ENCODE data around the gene LINC00237. TPM values are rescaled to one million over a fixed set of nuclear protein-coding genes. Genes with fewer than 3 reads are reported as not detected.

LINC00237 gene
- total and polyA plus RNA-seq, 9 of the 15 experiments (the other 6 are each of a cell fraction or from before 2014, with no cell fraction given): not detected

- peaks cover 13% of the 10 kb centered on the region; the same call in 1 of the 3 replicates for H3K36me3 ChIP-seq (ENCODE audit: control insufficient read depth, insufficient read depth, low read length)
- no peak overlapping the region for H3K4me3 ChIP-seq
- no peaks in the 10 kb centered on the region for H3K27me3 ChIP-seq (ENCODE audit: control insufficient read depth in 2 of 2, insufficient read depth in 2 of 2, low read length in 2 of 2)
- no peaks in the 10 kb centered on the region for H3K79me2 ChIP-seq (ENCODE audit: control insufficient read depth, insufficient read depth, low read length)
- H2AFZ ChIP-seq (ENCODE audit: low read depth, low read length): no peak overlapping the region
- no peaks in the 10 kb centered on the region for H4K20me1 ChIP-seq (replicated peaks; ENCODE audit: control insufficient read depth, insufficient read depth, low read length)
- ATAC-seq (no peak), FAIRE-seq (no peak), DNase-seq (ENCODE audit: extremely low read depth in 1 of 4, low spot score in 3 of 4) (no peak)
- H3K4me1 ChIP-seq (replicated peaks in 1 of 2; ENCODE audit: control insufficient read depth in 2 of 2, insufficient read depth in 2 of 2, low read length in 2 of 2): peaks cover 6 to 11% of the 10 kb centered on the region in 2 experiments; a peak in 3 of 5 replicates
- no TSS peak for BruUV-seq (replicated peaks)
- 70% methylated on average over 1 of the region's 1 CpG for WGBS (ENCODE audit: insufficient coverage, low coverage, missing lambda C conversion rate)
- H3K4me2 ChIP-seq (ENCODE audit: insufficient read depth, low read length): no peak overlapping the region
- H3K9me3 ChIP-seq (replicated peaks; ENCODE audit: control insufficient read depth, insufficient read depth, low read depth, low read length): no peaks in the 10 kb centered on the region
- no peak overlapping the region for H3K27ac ChIP-seq (ENCODE audit: extremely low read depth, low read depth, low read length)
- H3K9ac ChIP-seq (ENCODE audit: insufficient read depth in 1 of 2, low read depth in 2 of 2, low read length in 2 of 2): no peak overlapping the region
- in situ Hi-C loops (cut with MboI) (no loop called here), intact Hi-C loops (cut with micrococcal nuclease) (no loop called here)
- POLR2A ChIA-PET: interaction anchor here (1.3 kb wide), 1 partner anchor 9 kb away, joined by 3 read pairs; no protein-coding TSS in a partner anchor
- no peak for TF ChIP-seq ZNF644 (tag; IDR thresholded peaks at IDR 0.05; ENCODE audit: low read depth)
- no peak for TF ChIP-seq ZNF408 (CRISPR knock-in tag; IDR thresholded peaks at IDR 0.05; ENCODE audit: low read depth)
- TF ChIP-seq HNRNPL (IDR thresholded peaks at IDR 0.05; ENCODE audit: low read depth, low read length): no peak
- TF ChIP-seq SREBF2 (CRISPR knock-in tag; IDR thresholded peaks at IDR 0.05): no peak
- TF ChIP-seq ZNF140 (CRISPR knock-in tag; IDR thresholded peaks at IDR 0.05): no peak
- CTCF ChIA-PET (ENCODE audit: low intra/inter-chr PET ratio): no interaction called here
- H3K9me1 ChIP-seq (ENCODE audit: control insufficient read depth, insufficient read depth, low read length): peaks cover 3% of the 10 kb centered on the region
Observed at GRCh38 chr20:21137078-21137477, 30.9 kb upstream of the LINC00237 start.

DNA sequence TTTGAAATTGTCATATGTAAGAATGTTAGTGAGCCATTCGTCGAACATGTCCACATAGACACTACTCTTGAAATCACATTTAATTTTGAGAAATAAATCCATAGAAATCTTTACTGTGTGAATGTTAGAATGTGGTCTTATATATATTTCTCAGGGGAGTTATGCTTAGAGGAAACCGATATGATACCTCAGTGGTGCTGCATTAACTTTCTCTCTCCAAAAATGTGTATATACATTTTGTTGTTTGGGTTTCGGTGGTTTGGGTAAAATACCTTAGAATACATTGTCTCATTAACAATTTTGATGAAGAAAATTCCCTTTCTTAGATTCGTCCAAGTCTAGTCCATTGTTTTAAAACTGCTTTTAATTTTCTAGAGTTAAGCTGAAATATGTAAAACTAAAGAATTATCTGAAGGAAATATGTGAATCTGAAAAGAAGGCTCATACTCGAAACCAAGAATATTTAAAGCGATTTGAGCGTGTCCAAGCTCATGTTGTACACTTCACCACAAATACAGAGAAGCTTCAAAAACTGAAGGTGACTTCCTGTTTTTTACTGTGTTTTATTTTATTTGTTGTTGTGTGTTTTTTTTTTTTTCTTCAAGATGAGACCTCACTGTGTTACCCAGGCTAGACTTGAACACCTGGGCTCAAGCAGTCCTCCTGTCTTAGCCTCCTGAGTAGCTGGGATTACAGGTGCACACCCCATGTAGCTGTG, 30.0 kb upstream of the LINC00237 start:
- Histone ChIP-seq H3K9ac (ENCODE audit: insufficient read depth in 1 of 2, low read depth in 2 of 2, low read length in 2 of 2) (no peak overlapping the region), H3K27ac (ENCODE audit: extremely low read depth, low read depth, low read length) (no peak overlapping the region), H3K9me3 (replicated peaks; ENCODE audit: control insufficient read depth, insufficient read depth, low read depth, low read length) (no peaks in the 10 kb centered on the region), H4K20me1 (replicated peaks; ENCODE audit: control insufficient read depth, insufficient read depth, low read length) (no peaks in the 10 kb centered on the region), H2AFZ (ENCODE audit: low read depth, low read length) (no peak overlapping the region), H3K36me3 (ENCODE audit: control insufficient read depth, insufficient read depth, low read length) (peaks cover 13% of the 10 kb centered on the region; the same call in 1 of the 3 replicates), H3K4me1 (replicated peaks in 1 of 2; ENCODE audit: control insufficient read depth in 2 of 2, insufficient read depth in 2 of 2, low read length in 2 of 2) (peaks cover 0 to 2% of the 10 kb centered on the region in 2 experiments; a peak in 2 of 5 replicates), H3K27me3 (ENCODE audit: control insufficient read depth in 2 of 2, insufficient read depth in 2 of 2, low read length in 2 of 2) (no peaks in the 10 kb centered on the region), H3K9me1 (ENCODE audit: control insufficient read depth, insufficient read depth, low read length) (no peaks in the 10 kb centered on the region), H3K4me3 (no peak overlapping the region), H3K4me2 (ENCODE audit: insufficient read depth, low read length) (no peak overlapping the region), H3K79me2 (ENCODE audit: control insufficient read depth, insufficient read depth, low read length) (no peaks in the 10 kb centered on the region)
- no TSS peak for BruUV-seq (replicated peaks)
- TF ChIP-seq CREB3L1 (IDR thresholded peaks at IDR 0.05; ENCODE audit: borderline replicate concordance, low read depth): no peak
- in situ Hi-C loops (cut with MboI): no loop called here
- CTCF ChIA-PET (ENCODE audit: low intra/inter-chr PET ratio): no interaction called here
- FAIRE-seq (no peak), ATAC-seq (no peak), DNase-seq (ENCODE audit: extremely low read depth in 1 of 4, low spot score in 3 of 4) (no peak)
- POLR2A ChIA-PET: interaction anchor here (1.3 kb wide), 1 partner anchor 8 kb away, joined by 3 read pairs; no protein-coding TSS in a partner anchor
- intact Hi-C loops (cut with micrococcal nuclease): no loop called here
- 83% methylated on average over 8 of the region's 8 CpGs for WGBS (ENCODE audit: insufficient coverage, low coverage, missing lambda C conversion rate)
